ENCODE data around the gene ADCY9. TPM values are rescaled to one million over a fixed set of nuclear protein-coding genes. Genes with fewer than 3 reads are reported as not detected.

Gene ADCY9
- total and polyA plus RNA-seq, 5 donors, result 13.0 to 31.4 (median 27.0) TPM

DNA sequence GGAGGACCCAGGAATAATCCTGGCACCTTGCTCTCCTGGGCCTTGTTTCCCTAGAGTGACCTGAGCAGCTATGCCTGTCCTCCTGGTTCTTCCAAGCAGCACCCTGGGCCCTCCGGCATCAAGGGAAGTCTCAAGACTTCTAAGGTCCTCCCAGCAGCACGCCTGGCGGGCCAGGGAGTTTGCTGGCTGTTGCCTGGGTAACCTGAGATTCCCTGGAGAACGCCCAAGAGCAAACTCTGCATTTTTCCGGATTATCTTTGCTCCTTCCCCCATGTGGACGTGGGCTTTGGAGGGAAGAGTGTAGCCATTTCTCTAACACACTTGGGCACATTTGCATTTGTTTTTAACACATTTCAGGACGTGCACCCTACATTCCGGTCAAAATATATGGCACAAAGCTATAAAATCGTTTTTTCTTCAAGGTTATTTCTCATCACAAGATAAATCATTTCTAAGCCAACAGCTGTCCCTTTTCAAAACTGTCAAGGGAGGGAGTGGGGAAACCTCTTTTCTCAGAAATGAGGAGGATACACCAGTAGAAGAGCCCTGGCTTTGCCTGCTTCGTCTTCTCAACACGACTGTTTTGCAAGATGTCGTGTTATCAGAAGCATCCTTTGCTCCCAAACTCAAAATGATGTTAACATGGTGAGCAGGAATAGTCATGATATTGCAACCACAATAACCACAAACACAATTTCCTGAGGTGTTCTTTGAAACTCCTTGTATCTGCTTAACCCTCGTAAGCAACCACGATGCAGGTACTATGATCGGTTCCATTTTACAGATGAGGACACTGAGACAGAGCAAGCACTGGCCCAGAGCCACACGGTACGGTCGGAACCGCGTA lies 116.5 kb downstream of the ADCY9 start:
- ATAC-seq (peak; percentile 59 to 78), DNase-seq (peak; percentile 64 to 84 (median 83))
- 58% methylated on average over 20 of the region's 20 CpGs for WGBS
- Histone ChIP-seq H3K4me1 (ENCODE audit: control insufficient read depth, insufficient read depth, low read length) (no peaks in the 10 kb centered on the region), H3K9me3 (ENCODE audit: control insufficient read depth, low read length) (no peaks in the 10 kb centered on the region), H3K4me3 (ENCODE audit: low read length) (no peak overlapping the region), H3K27me3 (ENCODE audit: control insufficient read depth, insufficient read depth) (no peaks in the 10 kb centered on the region), H3K27ac (ENCODE audit: low read length) (peak overlapping the region; percentile 10)
- intact Hi-C loops (cut with DNase I), result no loop called here

DNA sequence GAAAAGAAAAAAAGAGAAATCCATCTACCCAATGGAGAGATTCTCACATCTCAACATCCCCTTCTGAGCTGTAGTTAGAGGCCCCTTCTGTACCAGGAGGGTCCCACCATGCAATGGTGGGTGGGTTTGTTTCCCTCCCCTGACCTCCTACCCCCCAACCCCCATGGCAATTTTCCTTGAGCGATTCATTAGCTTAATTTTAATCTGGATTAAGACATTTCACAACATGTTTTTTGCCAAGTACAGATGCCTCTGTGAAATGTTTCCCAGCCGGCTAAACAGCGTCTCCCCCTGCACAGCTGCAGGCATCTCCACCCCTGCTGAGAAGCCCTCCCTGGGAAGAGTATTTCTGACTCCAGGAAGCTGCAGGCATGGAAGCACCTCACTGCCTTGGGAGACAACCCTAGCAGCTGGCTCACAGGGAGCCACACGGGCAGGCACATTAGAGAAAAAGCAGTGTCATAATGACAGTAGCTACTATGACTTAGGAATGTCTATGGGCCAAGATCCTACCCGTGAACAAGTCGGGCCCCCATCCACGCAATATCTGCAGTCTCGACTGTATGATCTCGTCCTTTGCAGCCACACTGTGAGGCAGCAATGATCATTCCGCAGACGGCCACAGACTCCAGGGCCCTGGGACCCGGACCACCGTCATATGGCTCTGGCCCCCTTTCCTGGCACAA lies 117.3 kb downstream of the ADCY9 start:
- WGBS, result 59% methylated on average over 13 of the region's 13 CpGs

DNA sequence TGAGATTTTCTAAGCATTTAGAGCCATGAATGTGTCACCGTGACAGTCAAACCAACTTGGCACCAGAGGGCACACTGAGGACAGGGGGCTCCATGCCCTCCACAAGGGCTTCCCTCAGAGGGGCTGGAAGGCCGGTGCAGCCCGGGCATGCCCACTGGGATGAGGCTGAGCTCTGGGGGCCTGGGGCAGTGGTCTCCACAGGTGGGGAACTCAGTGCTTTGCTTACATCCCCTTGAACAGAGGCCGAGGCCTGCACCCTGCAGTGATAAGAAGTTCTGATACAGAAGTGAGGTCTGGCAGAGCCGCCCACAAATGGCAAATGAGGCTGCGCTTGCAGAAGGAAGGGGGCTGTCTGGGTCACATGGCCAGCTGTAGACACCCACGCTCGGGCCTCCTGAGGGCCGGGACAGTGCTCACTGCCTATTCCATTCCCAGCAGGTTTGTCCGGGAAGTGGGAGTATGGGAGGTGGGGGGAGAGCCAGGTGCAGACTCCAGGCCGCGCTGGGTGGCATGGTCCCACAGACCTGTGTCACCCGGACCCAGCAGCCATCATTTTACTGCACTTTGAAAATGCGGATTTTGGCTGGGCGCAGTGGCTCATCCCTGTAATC lies 118.9 kb downstream of the ADCY9 start:
- H3K27ac ChIP-seq (ENCODE audit: low read length), result no peak overlapping the region
- no peak for ATAC-seq
- H3K9me3 ChIP-seq (ENCODE audit: control insufficient read depth, low read length), result no peaks in the 10 kb centered on the region
- H3K4me3 ChIP-seq (ENCODE audit: low read length), result no peak overlapping the region
- intact Hi-C loops (cut with DNase I), result no loop called here
- no peaks in the 10 kb centered on the region for H3K27me3 ChIP-seq (ENCODE audit: control insufficient read depth, insufficient read depth)
- 86% methylated on average over 15 of the region's 15 CpGs for WGBS
- H3K4me1 ChIP-seq (ENCODE audit: control insufficient read depth, insufficient read depth, low read length), result no peaks in the 10 kb centered on the region
- DNase-seq, result peak in 2 of 3 donors; percentile 25 to 48

More for the DNA sequence above, 117.3 kb downstream of the ADCY9 start:
- DNase-seq, result peak; percentile 42 to 69 (median 47)
- intact Hi-C loops (cut with DNase I), result no loop called here
- Histone ChIP-seq H3K9me3 (ENCODE audit: control insufficient read depth, low read length) (no peaks in the 10 kb centered on the region), H3K27me3 (ENCODE audit: control insufficient read depth, insufficient read depth) (no peaks in the 10 kb centered on the region), H3K27ac (ENCODE audit: low read length) (peak overlapping the region; percentile 10), H3K4me1 (ENCODE audit: control insufficient read depth, insufficient read depth, low read length) (no peaks in the 10 kb centered on the region), H3K4me3 (ENCODE audit: low read length) (no peak overlapping the region)
- peak; percentile 50 to 64 for ATAC-seq

DNA sequence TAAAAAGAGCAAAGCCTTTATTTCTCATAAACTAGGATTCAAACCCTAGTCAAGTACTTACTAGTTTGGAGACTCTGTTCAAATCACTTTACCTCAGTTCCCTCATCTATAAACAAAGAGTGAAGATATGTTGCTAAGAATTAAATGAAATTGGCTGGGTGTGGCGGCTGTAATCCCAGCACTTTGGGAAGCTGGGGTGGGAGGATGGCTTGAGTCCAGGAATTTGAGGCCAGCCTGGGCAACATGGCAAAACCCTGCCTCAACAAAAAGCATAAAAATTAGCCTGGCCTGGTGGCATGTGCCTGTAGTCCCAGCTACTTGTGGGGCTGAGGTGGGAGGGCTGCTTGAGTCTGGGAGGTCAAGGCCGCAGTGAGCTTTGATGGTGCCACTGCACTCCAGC lies 121.2 kb downstream of the ADCY9 start:
- intact Hi-C loops (cut with DNase I), result no loop called here
- Histone ChIP-seq H3K4me1 (ENCODE audit: control insufficient read depth, insufficient read depth, low read length) (no peaks in the 10 kb centered on the region), H3K9me3 (ENCODE audit: control insufficient read depth, low read length) (no peaks in the 10 kb centered on the region), H3K4me3 (ENCODE audit: low read length) (no peak overlapping the region), H3K27me3 (ENCODE audit: control insufficient read depth, insufficient read depth) (no peaks in the 10 kb centered on the region), H3K27ac (ENCODE audit: low read length) (no peak overlapping the region)
- DNase-seq (peak in 1 of 3 donors; percentile 8), ATAC-seq (no peak)
- 45% methylated on average over 2 of the region's 2 CpGs for WGBS

DNA sequence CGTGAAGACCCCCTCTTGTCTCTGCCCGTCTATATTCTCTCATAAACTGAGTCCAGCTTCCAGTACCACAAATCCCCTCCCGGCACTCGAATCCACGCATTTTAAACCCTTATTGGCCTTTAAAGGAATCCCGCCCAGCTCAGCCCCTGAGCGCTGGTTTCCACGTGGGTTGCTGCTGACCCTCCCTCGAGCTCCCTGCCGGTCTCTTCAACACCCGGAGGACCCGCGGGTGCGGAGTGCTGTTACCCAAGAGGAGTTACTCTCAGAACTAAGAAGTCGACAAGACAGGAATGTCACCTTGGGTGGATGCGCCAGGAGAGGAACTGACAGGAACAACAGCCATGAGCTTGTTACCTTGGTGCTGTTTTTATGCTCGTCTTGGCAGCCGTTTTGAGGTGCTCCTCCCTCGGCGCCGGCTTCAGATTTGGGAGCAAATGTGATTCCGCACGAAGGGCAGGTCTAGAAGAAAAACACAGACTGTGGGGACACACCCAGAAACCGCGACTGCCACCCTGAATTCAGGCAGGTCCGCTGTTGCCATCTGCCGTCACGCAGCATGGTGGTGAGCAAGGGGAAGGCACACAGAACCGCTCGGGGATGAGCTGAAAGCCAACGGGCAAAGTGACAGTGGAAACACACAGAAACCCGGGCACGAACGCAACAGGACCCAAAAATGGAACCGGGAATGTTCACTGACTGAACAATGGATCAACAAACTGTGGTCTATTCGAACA lies 123.0 kb downstream of the ADCY9 start:
- DNase-seq (peak in 1 of 3 donors; percentile 43), ATAC-seq (no peak)
- no peaks in the 10 kb centered on the region for H3K4me1 ChIP-seq (ENCODE audit: control insufficient read depth, insufficient read depth, low read length)
- no peak overlapping the region for H3K4me3 ChIP-seq (ENCODE audit: low read length)
- intact Hi-C loops (cut with DNase I), result no loop called here
- no peak overlapping the region for H3K27ac ChIP-seq (ENCODE audit: low read length)
- no peaks in the 10 kb centered on the region for H3K27me3 ChIP-seq (ENCODE audit: control insufficient read depth, insufficient read depth)
- whole genome bisulfite sequencing, result 95% methylated on average over 36 of the region's 36 CpGs
- no peaks in the 10 kb centered on the region for H3K9me3 ChIP-seq (ENCODE audit: control insufficient read depth, low read length)

DNA sequence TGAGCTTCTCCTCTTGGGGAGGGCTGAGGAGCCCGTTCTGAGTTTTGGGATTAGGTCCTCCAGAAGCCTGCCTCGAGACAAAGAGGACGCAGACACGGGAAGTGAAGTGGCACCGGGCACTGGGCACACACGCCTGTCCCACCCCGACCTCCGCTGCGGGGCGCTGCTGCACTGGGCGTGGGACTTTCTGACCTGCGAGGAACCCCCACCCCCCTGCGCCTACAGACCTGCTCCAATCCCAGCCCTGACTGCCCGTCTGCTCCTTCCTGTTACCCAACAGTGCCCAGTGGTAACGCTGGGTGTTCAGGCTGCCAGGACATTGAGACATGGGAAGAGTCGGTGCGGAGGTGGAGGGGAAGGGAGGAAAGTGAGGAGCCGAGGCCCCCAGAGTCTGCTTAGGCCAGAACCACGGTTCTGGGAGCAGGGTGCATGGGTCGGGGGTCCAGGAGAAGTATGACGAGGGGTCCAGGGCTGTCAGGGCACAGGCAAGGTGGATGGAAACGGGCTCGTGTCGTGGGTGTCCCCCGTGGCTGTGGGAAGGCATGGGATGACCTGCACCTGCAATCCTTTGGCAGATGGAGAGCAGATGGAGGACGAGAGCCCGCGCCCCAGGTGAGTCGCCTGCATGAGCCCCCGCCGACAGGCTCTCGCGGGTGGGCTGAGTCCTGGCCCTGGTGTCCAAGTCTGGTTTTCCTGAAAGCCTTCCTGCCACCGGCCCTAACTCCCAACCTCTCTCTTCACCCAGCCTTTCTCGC lies 123.8 kb downstream of the ADCY9 start:
- intact Hi-C loops (cut with DNase I), result no loop called here
- ATAC-seq (no peak), DNase-seq (peak in 1 of 3 donors; percentile 75)
- Histone ChIP-seq H3K4me1 (ENCODE audit: control insufficient read depth, insufficient read depth, low read length) (no peaks in the 10 kb centered on the region), H3K27ac (ENCODE audit: low read length) (no peak overlapping the region), H3K27me3 (ENCODE audit: control insufficient read depth, insufficient read depth) (no peaks in the 10 kb centered on the region), H3K4me3 (ENCODE audit: low read length) (no peak overlapping the region), H3K9me3 (ENCODE audit: control insufficient read depth, low read length) (no peaks in the 10 kb centered on the region)
- WGBS, result 82% methylated on average over 35 of the region's 35 CpGs

DNA sequence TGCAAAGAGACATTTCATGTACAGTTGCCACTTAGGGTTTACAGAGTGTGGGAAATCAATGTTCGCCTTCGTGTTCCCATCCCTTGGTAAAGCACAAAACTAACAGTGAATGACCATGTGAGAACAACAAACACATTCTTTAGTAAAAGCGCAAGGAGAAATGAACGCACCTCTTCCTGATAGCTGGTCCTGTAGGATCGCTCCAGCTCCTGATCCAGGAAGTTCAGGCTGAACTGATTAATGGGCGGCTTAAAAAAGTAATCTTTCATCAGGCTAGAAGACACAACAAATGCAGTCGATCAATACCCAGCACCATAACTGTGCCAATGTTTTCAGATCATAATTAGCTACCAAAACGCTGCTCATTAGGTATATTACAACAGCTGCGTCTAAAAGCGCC lies 127.4 kb downstream of the ADCY9 start:
- no peak for DNase-seq
- no peak for ATAC-seq
- no peak overlapping the region for H3K4me3 ChIP-seq (ENCODE audit: low read length)
- intact Hi-C loops (cut with DNase I), result loop anchor here in 3 of 4 donors (10.0 kb wide), 3 partner anchors 126 to 196 kb away; partner anchors contain the start of gene ADCY9 (in 1 of the 3)
- no peaks in the 10 kb centered on the region for H3K27me3 ChIP-seq (ENCODE audit: control insufficient read depth, insufficient read depth)
- H3K27ac ChIP-seq (ENCODE audit: low read length), result no peak overlapping the region
- no peaks in the 10 kb centered on the region for H3K4me1 ChIP-seq (ENCODE audit: control insufficient read depth, insufficient read depth, low read length)
- H3K9me3 ChIP-seq (ENCODE audit: control insufficient read depth, low read length), result no peaks in the 10 kb centered on the region
- WGBS, result 87% methylated on average over 10 of the region's 10 CpGs

DNA sequence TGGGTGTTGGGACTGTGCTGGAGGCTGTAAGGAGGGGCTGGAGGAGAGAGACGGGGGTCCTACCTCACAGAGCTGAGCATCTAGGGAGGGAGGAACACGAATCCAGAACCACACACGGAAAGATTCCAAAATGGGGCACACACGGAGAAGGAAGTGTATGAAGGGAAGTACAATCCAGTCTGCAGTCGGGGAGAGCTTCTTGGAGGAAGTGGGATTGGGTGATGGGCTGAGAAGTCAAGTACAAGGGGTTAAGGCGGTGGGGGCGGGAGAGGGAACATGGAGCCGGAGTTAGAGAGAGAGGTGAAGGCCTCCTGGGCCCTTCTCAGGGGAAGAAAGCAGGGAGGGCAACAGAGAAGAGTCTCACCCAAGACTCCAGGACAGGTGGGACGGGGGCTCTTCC lies 128.2 kb downstream of the ADCY9 start:
- no peaks in the 10 kb centered on the region for H3K27me3 ChIP-seq (ENCODE audit: control insufficient read depth, insufficient read depth)
- DNase-seq, result peak in 1 of 3 donors; percentile 39
- H3K9me3 ChIP-seq (ENCODE audit: control insufficient read depth, low read length), result no peaks in the 10 kb centered on the region
- H3K4me3 ChIP-seq (ENCODE audit: low read length), result no peak overlapping the region
- intact Hi-C loops (cut with DNase I), result loop anchor here in 3 of 4 donors (10.0 kb wide), 3 partner anchors 127 to 197 kb away; partner anchors contain the start of gene ADCY9 (in 1 of the 3)
- H3K4me1 ChIP-seq (ENCODE audit: control insufficient read depth, insufficient read depth, low read length), result no peaks in the 10 kb centered on the region
- ATAC-seq, result no peak
- WGBS, result 84% methylated on average over 9 of the region's 9 CpGs
- no peak overlapping the region for H3K27ac ChIP-seq (ENCODE audit: low read length)

DNA sequence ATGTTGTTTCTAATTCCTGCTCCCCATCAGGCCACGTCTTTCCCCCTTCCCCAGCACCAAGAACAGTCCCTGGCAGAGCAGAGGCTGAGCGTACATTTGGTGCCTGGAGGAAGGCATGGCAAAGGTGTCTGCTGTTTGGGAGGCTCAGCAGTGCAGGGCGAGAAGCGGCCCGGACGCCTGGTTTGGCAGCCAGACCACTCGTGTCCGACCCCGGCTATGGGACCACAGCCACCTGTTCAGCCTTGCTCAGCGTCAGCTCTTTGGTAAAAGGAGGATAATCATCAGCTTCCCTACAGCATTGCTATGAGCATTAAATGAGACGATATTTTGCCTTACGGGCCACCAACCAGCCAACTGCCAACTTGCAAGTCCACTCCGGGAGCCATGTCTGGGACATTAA lies 129.0 kb downstream of the ADCY9 start:
- no peak overlapping the region for H3K4me3 ChIP-seq (ENCODE audit: low read length)
- H3K9me3 ChIP-seq (ENCODE audit: control insufficient read depth, low read length), result no peaks in the 10 kb centered on the region
- ATAC-seq (no peak), DNase-seq (no peak)
- H3K4me1 ChIP-seq (ENCODE audit: control insufficient read depth, insufficient read depth, low read length), result no peaks in the 10 kb centered on the region
- intact Hi-C loops (cut with DNase I), result loop anchor here in 3 of 4 donors (10.0 kb wide), 3 partner anchors 128 to 198 kb away; partner anchors contain the start of gene ADCY9 (in 1 of the 3)
- no peak overlapping the region for H3K27ac ChIP-seq (ENCODE audit: low read length)
- no peaks in the 10 kb centered on the region for H3K27me3 ChIP-seq (ENCODE audit: control insufficient read depth, insufficient read depth)
- WGBS, result 93% methylated on average over 13 of the region's 13 CpGs

DNA sequence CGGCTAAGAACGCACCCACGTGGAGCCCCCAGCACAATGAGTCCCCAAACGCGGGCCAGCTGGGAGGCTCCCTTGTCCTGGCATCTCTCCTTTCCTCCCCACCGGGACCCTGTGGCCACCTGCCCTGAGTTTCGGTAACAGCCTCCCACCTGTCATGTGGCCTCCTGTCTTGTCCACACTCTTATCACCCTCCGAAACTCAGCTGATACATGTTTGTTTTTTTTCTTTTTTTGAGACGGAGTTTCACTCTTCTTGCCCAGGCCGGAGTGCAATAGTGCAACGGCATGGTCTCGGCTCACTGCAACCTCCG lies 130.1 kb downstream of the ADCY9 start:
- intact Hi-C loops (cut with DNase I), result loop anchor here in 3 of 4 donors (10.0 kb wide), 3 partner anchors 129 to 199 kb away; partner anchors contain the start of gene ADCY9 (in 1 of the 3)
- DNase-seq (no peak), ATAC-seq (no peak)
- WGBS, result 88% methylated on average over 13 of the region's 13 CpGs
- Histone ChIP-seq H3K4me1 (ENCODE audit: control insufficient read depth, insufficient read depth, low read length) (no peaks in the 10 kb centered on the region), H3K9me3 (ENCODE audit: control insufficient read depth, low read length) (no peaks in the 10 kb centered on the region), H3K27ac (ENCODE audit: low read length) (no peak overlapping the region), H3K4me3 (ENCODE audit: low read length) (no peak overlapping the region), H3K27me3 (ENCODE audit: control insufficient read depth, insufficient read depth) (no peaks in the 10 kb centered on the region)
